Glutamatergic neuron (in vitro differentiated cells): ENCODE data around the gene RPL27A. TPM values are rescaled to one million over a fixed set of nuclear protein-coding genes. Genes with fewer than 3 reads are reported as not detected.
A peak's percentile ranks its signal among the peaks of the same experiment; 100 is the strongest.

ENCODE experiments used
- DNase-seq: peaks from one replicate; pipeline ENCODE4 v3.0.0; 2022
- H3K27ac Mint-ChIP-seq: one replicate; pipeline ENCODE4 v1.8.0; 2020; ENCODE audit warnings: mild to moderate bottlenecking, mixed read lengths, inconsistent platforms; ENCODE audit not compliant: unreplicated experiment
- H3K27me3 Mint-ChIP-seq: one replicate; pipeline ENCODE4 v1.8.0; 2020; ENCODE audit warnings: mild to moderate bottlenecking, moderate library complexity, mixed read lengths, inconsistent platforms; ENCODE audit not compliant: unreplicated experiment
- H3K36me3 Mint-ChIP-seq: one replicate; pipeline ENCODE4 v1.8.0; 2020; ENCODE audit warnings: mild to moderate bottlenecking, mixed read lengths, inconsistent platforms; ENCODE audit not compliant: unreplicated experiment
- H3K4me1 Mint-ChIP-seq: one replicate; pipeline ENCODE4 v1.8.0; 2020; ENCODE audit warnings: mild to moderate bottlenecking, low read depth, mixed read lengths, inconsistent platforms; ENCODE audit not compliant: unreplicated experiment
- H3K4me3 Mint-ChIP-seq: one replicate; pipeline ENCODE4 v1.8.0; 2020; ENCODE audit warnings: mild to moderate bottlenecking, mixed read lengths, inconsistent platforms; ENCODE audit not compliant: unreplicated experiment
- H3K9me3 Mint-ChIP-seq: one replicate; pipeline ENCODE4 v1.8.0; 2020; ENCODE audit warnings: mild to moderate bottlenecking, moderate library complexity, mixed read lengths, inconsistent platforms; ENCODE audit not compliant: unreplicated experiment
- CTCF ChIP-seq: fragments of 200-600 bp; sonication (generic); IDR thresholded peaks from one replicate; pipeline ENCODE4 v1.5.0; 2021; ENCODE audit not compliant: partially characterized antibody, unreplicated experiment
- long read RNA-seq: library from polyadenylated mRNA; unstranded; transcript quantifications from one replicate; pipeline ENCODE4 v2.0.0, GENCODE V29; 2020; ENCODE audit not compliant: unreplicated experiment
- total RNA-seq: library from RNA; stranded (reverse); fragmentation: NEBNext Ultra II Directional; extraction: Animal tissue kit (Norgen Biotek cat#: 25700); gene quantifications from one replicate; pipeline ENCODE4 v1.2.1, GENCODE V29; 2021; ENCODE audit not compliant: unreplicated experiment

The RPL27A gene
- 398 TPM for total RNA-seq
- long read RNA-seq, full-length matches to known transcripts = 408 of 421 reads
- long read RNA-seq, partial matches to known transcripts = 0 of 421 reads
- long read RNA-seq, other reads (novel, unspliced or antisense) = 13 of 421 reads

GRCh38 chr11:8682303-8683114 lies at the start of gene RPL27A, which contains the start of gene TRIM66:
TSS of gene RPL27A (plus strand) at chr11:8682792. CDS start at chr11:8682814, 22 bp downstream.
TSS of gene TRIM66 (minus strand) at chr11:8682665. CDS start at chr11:8672274, 10,391 bp downstream.
- peaks cover 5% of the 10 kb centered on the region for H3K27me3 Mint-ChIP-seq
- H3K4me3 Mint-ChIP-seq = peak within 1 kb of the TSS; percentile 92
- no peaks in the 10 kb centered on the region for H3K36me3 Mint-ChIP-seq
- peak within 1 kb of the TSS; percentile 98 for H3K27ac Mint-ChIP-seq
- TF ChIP-seq CTCF = no peak
- H3K9me3 Mint-ChIP-seq = peaks cover 11% of the 10 kb centered on the region
- peaks cover 7% of the 10 kb centered on the region for H3K4me1 Mint-ChIP-seq
- DNase-seq = peak; percentile 100

GRCh38 chr11:8634498-8634897 lies 48.1 kb upstream of the RPL27A start:
- Mint-ChIP-seq H3K27ac (no peak overlapping the region), H3K4me3 (no peak overlapping the region), H3K9me3 (peaks cover 1% of the 10 kb centered on the region), H3K27me3 (no peaks in the 10 kb centered on the region), H3K4me1 (no peaks in the 10 kb centered on the region), H3K36me3 (peaks cover 14% of the 10 kb centered on the region)
- TF ChIP-seq CTCF = no peak
- DNase-seq = no peak

GRCh38 chr11:8636127-8636526 lies 46.5 kb upstream of the RPL27A start:
- no peak overlapping the region for H3K4me3 Mint-ChIP-seq
- peaks cover 2% of the 10 kb centered on the region for H3K4me1 Mint-ChIP-seq
- peaks cover 14% of the 10 kb centered on the region for H3K36me3 Mint-ChIP-seq

GRCh38 chr11:8638300-8638699 lies 44.3 kb upstream of the RPL27A start:
- Mint-ChIP-seq H3K27me3 (no peaks in the 10 kb centered on the region), H3K36me3 (peaks cover 14% of the 10 kb centered on the region), H3K4me3 (peak overlapping the region; percentile 42), H3K9me3 (peaks cover 4% of the 10 kb centered on the region), H3K27ac (no peak overlapping the region), H3K4me1 (peaks cover 3% of the 10 kb centered on the region)
- no peak for TF ChIP-seq CTCF
- no peak for DNase-seq

More at GRCh38 chr11:8636127-8636526, 46.5 kb upstream of the RPL27A start:
- no peak for TF ChIP-seq CTCF
- DNase-seq = no peak
- Mint-ChIP-seq H3K27me3 (no peaks in the 10 kb centered on the region), H3K27ac (no peak overlapping the region), H3K9me3 (peaks cover 1% of the 10 kb centered on the region)

GRCh38 chr11:8639655-8640054 lies 42.9 kb upstream of the RPL27A start:
- TF ChIP-seq CTCF = no peak
- Mint-ChIP-seq H3K27ac (no peak overlapping the region), H3K9me3 (peaks cover 4% of the 10 kb centered on the region), H3K27me3 (no peaks in the 10 kb centered on the region), H3K4me1 (peaks cover 3% of the 10 kb centered on the region), H3K4me3 (no peak overlapping the region), H3K36me3 (peaks cover 14% of the 10 kb centered on the region)
- no peak for DNase-seq
